ENCODE results near the gene RASSF4.

- no peak for TF ChIP-seq CTCF (IDR thresholded peaks at IDR 0.05)
- TF ChIP-seq POLR2A (IDR thresholded peaks at IDR 0.05): no peak
Measured at GRCh38 chr10:44954042-44954441, 5.6 kb upstream of the RASSF4 start.
